CD4-positive, alpha-beta T cell (primary cell): ENCODE measurements around the gene ESRRG. TPM values are rescaled to one million over a fixed set of nuclear protein-coding genes. Genes with fewer than 3 reads are reported as not detected.

Source experiments
- ATAC-seq: fragments of 200-7000 bp; cut with Tn5 transposase; one replicate; pipeline ENCODE4 v1.10.0; 2022; ENCODE audit warnings: mild to moderate bottlenecking; ENCODE audit not compliant: poor library complexity
- CTCF ChIA-PET: fragments of 350-600 bp; sonication (Branson Sonifier 250); formaldehyde crosslinking; loops from one replicate; lab custom pipeline; 2021; ENCODE audit warnings: antibody characterized with exemption, inconsistent platforms; lab: Charles Lee
- POLR2A ChIA-PET: fragments of 350-600 bp; sonication (Branson Sonifier 250); formaldehyde crosslinking; loops from one replicate; lab custom pipeline; 2021; ENCODE audit warnings: antibody characterized with exemption, inconsistent platforms; lab: Charles Lee
- DNase-seq, 14 experiments: peaks; one replicate each; pipeline ENCODE4 v3.0.0-alpha.2; 2013 to 2020; ENCODE audit warnings: mixed read lengths in 2 of 14
- H3K27ac ChIP-seq, 2 donors: one replicate each; pipeline versions ENCODE4 v1.5.1 to v1.7.0; 2013; ENCODE audit warnings: low read length in 2 of 2, low read depth in 1 of 2, mild to moderate bottlenecking in 1 of 2
- H3K27me3 ChIP-seq, 2 experiments: 1 replicate in 1 of 2; 2 replicates in 1 of 2; pipeline versions ENCODE4 v1.6.1 to v1.7.0; 2013; ENCODE audit warnings: low read length in 2 of 2, control low read depth in 1 of 2, mild to moderate bottlenecking in 1 of 2, moderate library complexity in 1 of 2; ENCODE audit not compliant: insufficient read depth in 2 of 2, control insufficient read depth in 1 of 2
- H3K36me3 ChIP-seq: one replicate; pipeline ENCODE4 v1.6.1; 2013; ENCODE audit warnings: low read length, control low read depth; ENCODE audit not compliant: insufficient read depth
- H3K4me1 ChIP-seq: one replicate; pipeline ENCODE4 v1.6.1; 2013; ENCODE audit warnings: low read length, control low read depth; ENCODE audit not compliant: insufficient read depth
- H3K4me3 ChIP-seq: one replicate; pipeline ENCODE4 v1.5.1; 2013; ENCODE audit warnings: mild to moderate bottlenecking, low read length, moderate library complexity
- H3K9me3 ChIP-seq, 2 experiments: 1 replicate in 1 of 2; 2 replicates in 1 of 2; pipeline versions ENCODE4 v1.6.1 to v1.7.0; 2013; ENCODE audit warnings: low read length in 2 of 2, mild to moderate bottlenecking in 2 of 2, control low read depth in 1 of 2, moderate library complexity in 1 of 2; ENCODE audit not compliant: control insufficient read depth in 1 of 2, insufficient read depth in 1 of 2
- H3K27ac Mint-ChIP-seq: one replicate; pipeline ENCODE4 v1.8.0; 2020; ENCODE audit warnings: mixed read lengths
- H3K27me3 Mint-ChIP-seq: one replicate; pipeline ENCODE4 v1.8.0; 2021; ENCODE audit warnings: mixed read lengths
- H3K36me3 Mint-ChIP-seq: one replicate; pipeline ENCODE4 v1.8.0; 2021; ENCODE audit warnings: low read depth, mixed read lengths
- H3K4me1 Mint-ChIP-seq: one replicate; pipeline ENCODE4 v1.8.0; 2021; ENCODE audit warnings: low read depth, mixed read lengths
- H3K4me3 Mint-ChIP-seq: one replicate; pipeline ENCODE4 v1.8.0; 2020; ENCODE audit warnings: mild to moderate bottlenecking, mixed read lengths
- H3K9me3 Mint-ChIP-seq: one replicate; pipeline ENCODE4 v1.8.0; 2020; ENCODE audit warnings: mixed read lengths
- CTCF ChIP-seq: fragments of 200-600 bp; IDR thresholded peaks from one replicate; pipeline ENCODE4 v1.8.0; 2022; ENCODE audit warnings: antibody characterized with exemption, mild to moderate bottlenecking
- intact Hi-C, 2 experiments: fragments of 100-400 bp; cut with DNase I in 1 of 2; cut with micrococcal nuclease in 1 of 2; formaldehyde crosslinking; loops; one replicate each; pipeline versions ENCODE4 v1.15.1 to v1.9.0; 2023 to 2025; cut with DNase I, micrococcal nuclease
- total RNA-seq, 174 experiments: library from RNA in 2 of 174; stranded (reverse) in 2 of 174; gene quantifications; one replicate each; pipeline ENCODE4 v1.2.3 and lab custom pipeline; 2021 to 2026

Gene ESRRG
- total RNA-seq, 2 experiments from 2014 or later, result not detected

- Mint-ChIP-seq H3K36me3 (no peaks in the 10 kb centered on the region), H3K27me3 (no peaks in the 10 kb centered on the region), H3K4me3 (no peak overlapping the region), H3K4me1 (no peaks in the 10 kb centered on the region), H3K27ac (no peak overlapping the region), H3K9me3 (peaks cover 2% of the 10 kb centered on the region)
- POLR2A ChIA-PET, result no interaction called here
- TF ChIP-seq CTCF, result no peak
- DNase-seq (no peak), ATAC-seq (no peak)
- Histone ChIP-seq H3K9me3 (no peaks in the 10 kb centered on the region), H3K27me3 (no peaks in the 10 kb centered on the region), H3K4me3 (no peak overlapping the region), H3K27ac (no peak overlapping the region), H3K4me1 (no peaks in the 10 kb centered on the region), H3K36me3 (no peaks in the 10 kb centered on the region)
- intact Hi-C loops, result no loop called here
- CTCF ChIA-PET, result no interaction called here
Observed at GRCh38 chr1:216535059-216535458, 188.2 kb downstream of the ESRRG start.

- ChIA-PET POLR2A (no interaction called here), CTCF (no interaction called here)
- no peaks in the 10 kb centered on the region for H3K4me1 Mint-ChIP-seq
- H3K27me3 ChIP-seq, result no peaks in the 10 kb centered on the region
- DNase-seq, result no peak
- no peaks in the 10 kb centered on the region for H3K4me1 ChIP-seq
- H3K27ac Mint-ChIP-seq, result no peak overlapping the region
- no peak for ATAC-seq
- no peak for TF ChIP-seq CTCF
- peaks cover 2% of the 10 kb centered on the region for H3K9me3 Mint-ChIP-seq
- H3K36me3 Mint-ChIP-seq, result no peaks in the 10 kb centered on the region
- no peak overlapping the region for H3K4me3 Mint-ChIP-seq
- H3K36me3 ChIP-seq, result no peaks in the 10 kb centered on the region
- no peaks in the 10 kb centered on the region for H3K9me3 ChIP-seq
- H3K27ac ChIP-seq, result no peak overlapping the region
- H3K27me3 Mint-ChIP-seq, result no peaks in the 10 kb centered on the region
- H3K4me3 ChIP-seq, result no peak overlapping the region
- intact Hi-C loops, result no loop called here
Observed at GRCh38 chr1:216533776-216534175, 189.5 kb downstream of the ESRRG start.

- no peak for ATAC-seq
- Histone ChIP-seq H3K36me3 (no peaks in the 10 kb centered on the region), H3K27me3 (no peaks in the 10 kb centered on the region), H3K4me1 (no peaks in the 10 kb centered on the region), H3K4me3 (no peak overlapping the region), H3K9me3 (no peaks in the 10 kb centered on the region), H3K27ac (no peak overlapping the region)
- H3K27me3 Mint-ChIP-seq, result no peaks in the 10 kb centered on the region
- peaks cover 2% of the 10 kb centered on the region for H3K9me3 Mint-ChIP-seq
- no peak overlapping the region for H3K27ac Mint-ChIP-seq
- H3K36me3 Mint-ChIP-seq, result no peaks in the 10 kb centered on the region
- DNase-seq, result no peak
- POLR2A ChIA-PET, result no interaction called here
- no peak for TF ChIP-seq CTCF
- H3K4me3 Mint-ChIP-seq, result no peak overlapping the region
- CTCF ChIA-PET, result interaction anchor here (1.2 kb wide), 1 partner anchor 9 kb away, joined by 3 read pairs; no protein-coding TSS in a partner anchor
- intact Hi-C loops, result no loop called here
- H3K4me1 Mint-ChIP-seq, result no peaks in the 10 kb centered on the region
Observed at GRCh38 chr1:216532251-216532798, 190.9 kb downstream of the ESRRG start.
